ENCODE measurements around the gene TNPO2. TPM values are rescaled to one million over a fixed set of nuclear protein-coding genes. Genes with fewer than 3 reads are reported as not detected.

Gene TNPO2
- total and polyA plus RNA-seq, 2 of the 13 experiments (the other 11 are each of a cell fraction or from before 2014, with no cell fraction given) = 31.7 to 61.0 TPM

- TF ChIP-seq MXD3 (CRISPR knock-in tag; IDR thresholded peaks at IDR 0.05) (no peak; the same call in 1 of the 2 replicates), GLI4 (CRISPR knock-in tag; IDR thresholded peaks at IDR 0.05; ENCODE audit: borderline replicate concordance) (no peak), SOX5 (CRISPR knock-in tag; IDR thresholded peaks at IDR 0.05; ENCODE audit: borderline replicate concordance) (peak; percentile 40; the same call in 1 of the 2 replicates), HMG20B (CRISPR knock-in tag; conservative IDR thresholded peaks at IDR 0.05) (no peak), ZNF430 (CRISPR knock-in tag; IDR thresholded peaks at IDR 0.05) (no peak), POLR2AphosphoS2 (IDR thresholded peaks at IDR 0.05; ENCODE audit: low read depth, low read length) (no peak), STAG1 (CRISPR knock-in tag; IDR thresholded peaks at IDR 0.05) (no peak), GZF1 (CRISPR knock-in tag; IDR thresholded peaks at IDR 0.05) (no peak), ZNF274 (CRISPR knock-in tag; IDR thresholded peaks at IDR 0.05) (no peak), ZFYVE20 (CRISPR knock-in tag; IDR thresholded peaks at IDR 0.05; ENCODE audit: borderline replicate concordance, low read depth) (no peak), TERF1 (CRISPR knock-in tag; IDR thresholded peaks at IDR 0.05) (no peak), TCF12 (IDR thresholded peaks at IDR 0.05) (no peak), TCF12 (CRISPR knock-in tag; IDR thresholded peaks at IDR 0.05) (no peak), DZIP1 (CRISPR knock-in tag; IDR thresholded peaks at IDR 0.05) (no peak), ZFP82 (CRISPR knock-in tag; IDR thresholded peaks at IDR 0.05; ENCODE audit: borderline replicate concordance) (peak; percentile 32; the same call in 1 of the 2 replicates), ZNF441 (CRISPR knock-in tag; IDR thresholded peaks at IDR 0.05; ENCODE audit: borderline replicate concordance) (no peak), ZNF605 (CRISPR knock-in tag; IDR thresholded peaks at IDR 0.05) (no peak), CHCHD3 (CRISPR knock-in tag; IDR thresholded peaks at IDR 0.05) (no peak), ZNF20 (CRISPR knock-in tag; IDR thresholded peaks at IDR 0.05) (no peak), MAFG (CRISPR knock-in tag; IDR thresholded peaks at IDR 0.05) (no peak), ONECUT2 (CRISPR knock-in tag; IDR thresholded peaks at IDR 0.05) (no peak), ETV6 (CRISPR knock-in tag; conservative IDR thresholded peaks at IDR 0.05) (no peak)
- TF ChIP-seq, protein P1, sequence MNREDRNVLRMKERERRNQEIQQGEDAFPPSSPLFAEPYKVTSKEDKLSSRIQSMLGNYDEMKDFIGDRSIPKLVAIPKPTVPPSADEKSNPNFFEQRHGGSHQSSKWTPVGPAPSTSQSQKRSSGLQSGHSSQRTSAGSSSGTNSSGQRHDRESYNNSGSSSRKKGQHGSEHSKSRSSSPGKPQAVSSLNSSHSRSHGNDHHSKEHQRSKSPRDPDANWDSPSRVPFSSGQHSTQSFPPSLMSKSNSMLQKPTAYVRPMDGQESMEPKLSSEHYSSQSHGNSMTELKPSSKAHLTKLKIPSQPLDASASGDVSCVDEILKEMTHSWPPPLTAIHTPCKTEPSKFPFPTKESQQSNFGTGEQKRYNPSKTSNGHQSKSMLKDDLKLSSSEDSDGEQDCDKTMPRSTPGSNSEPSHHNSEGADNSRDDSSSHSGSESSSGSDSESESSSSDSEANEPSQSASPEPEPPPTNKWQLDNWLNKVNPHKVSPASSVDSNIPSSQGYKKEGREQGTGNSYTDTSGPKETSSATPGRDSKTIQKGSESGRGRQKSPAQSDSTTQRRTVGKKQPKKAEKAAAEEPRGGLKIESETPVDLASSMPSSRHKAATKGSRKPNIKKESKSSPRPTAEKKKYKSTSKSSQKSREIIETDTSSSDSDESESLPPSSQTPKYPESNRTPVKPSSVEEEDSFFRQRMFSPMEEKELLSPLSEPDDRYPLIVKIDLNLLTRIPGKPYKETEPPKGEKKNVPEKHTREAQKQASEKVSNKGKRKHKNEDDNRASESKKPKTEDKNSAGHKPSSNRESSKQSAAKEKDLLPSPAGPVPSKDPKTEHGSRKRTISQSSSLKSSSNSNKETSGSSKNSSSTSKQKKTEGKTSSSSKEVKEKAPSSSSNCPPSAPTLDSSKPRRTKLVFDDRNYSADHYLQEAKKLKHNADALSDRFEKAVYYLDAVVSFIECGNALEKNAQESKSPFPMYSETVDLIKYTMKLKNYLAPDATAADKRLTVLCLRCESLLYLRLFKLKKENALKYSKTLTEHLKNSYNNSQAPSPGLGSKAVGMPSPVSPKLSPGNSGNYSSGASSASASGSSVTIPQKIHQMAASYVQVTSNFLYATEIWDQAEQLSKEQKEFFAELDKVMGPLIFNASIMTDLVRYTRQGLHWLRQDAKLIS (CRISPR knock-in tag; IDR thresholded peaks at IDR 0.05) = no peak
These were observed 959 bp downstream of the TNPO2 start (continued) for GRCh38 chr19:12722566-12723380.
